Measurements from ENCODE around the gene RALGPS1. TPM values are rescaled to one million over a fixed set of nuclear protein-coding genes. Genes with fewer than 3 reads are reported as not detected.

Gene RALGPS1
- total RNA-seq, 2 experiments from 2014 or later, result 14.1 to 14.4 TPM

- BruUV-seq (replicated peaks), result no TSS peak
- CTCF ChIA-PET (ENCODE audit: unreplicated experiment), result no interaction called here
These were observed 267.1 kb downstream of the RALGPS1 start for GRCh38 chr9:127181595-127182190.

GRCh38 chr9:127182901-127183746, 268.5 kb downstream of the RALGPS1 start:
- no peak overlapping the region for H3K27ac ChIP-seq (ENCODE audit: low read depth, low read length, poor library complexity, severe bottlenecking)
- no peak overlapping the region for H2AFZ ChIP-seq (ENCODE audit: low read length)
- H3K4me3 ChIP-seq (ENCODE audit: low read depth, low read length, poor library complexity, severe bottlenecking), result no peak overlapping the region
- no peak for DNase-seq (ENCODE audit: low spot score)
- TF ChIP-seq EZH2phosphoT487 (IDR thresholded peaks at IDR 0.05; ENCODE audit: borderline replicate concordance, low read depth, low read length), result no peak
- TF ChIP-seq CTCF (conservative IDR thresholded peaks at IDR 0.05; ENCODE audit: low read length), result no peak
- H4K20me1 ChIP-seq (ENCODE audit: insufficient read depth, low read length), result no peaks in the 10 kb centered on the region
- H3K36me3 ChIP-seq (ENCODE audit: insufficient read depth, low read length), result no peaks in the 10 kb centered on the region
- ChIA-PET CTCF (ENCODE audit: unreplicated experiment) (interaction anchor here (0.6 kb wide), 2 partner anchors 11 to 58 kb away, joined by 3 to 5 read pairs; no protein-coding TSS in a partner anchor), POLR2A (no interaction called here)
- no peaks in the 10 kb centered on the region for H3K4me1 ChIP-seq (ENCODE audit: insufficient read depth, low read length, poor library complexity, severe bottlenecking)
- H3K9me2 ChIP-seq (ENCODE audit: insufficient read depth, low read length), result no peaks in the 10 kb centered on the region
- H3K4me2 ChIP-seq (ENCODE audit: low read length), result no peak overlapping the region
- no TSS peak for BruUV-seq (replicated peaks)
- H3K9me3 ChIP-seq (ENCODE audit: low read length), result no peaks in the 10 kb centered on the region
- intact Hi-C loops (cut with micrococcal nuclease; ENCODE audit: unreplicated experiment), result no loop called here
- H3K79me2 ChIP-seq (ENCODE audit: insufficient read depth, low read depth, low read length), result no peaks in the 10 kb centered on the region

More at GRCh38 chr9:127181595-127182190, 267.1 kb downstream of the RALGPS1 start:
- no peak for TF ChIP-seq EZH2phosphoT487 (IDR thresholded peaks at IDR 0.05; ENCODE audit: borderline replicate concordance, low read depth, low read length)
- TF ChIP-seq CTCF (conservative IDR thresholded peaks at IDR 0.05; ENCODE audit: low read length), result no peak
- Histone ChIP-seq H3K27ac (ENCODE audit: low read depth, low read length, poor library complexity, severe bottlenecking) (no peak overlapping the region), H3K36me3 (ENCODE audit: insufficient read depth, low read length) (no peaks in the 10 kb centered on the region), H3K79me2 (ENCODE audit: insufficient read depth, low read depth, low read length) (no peaks in the 10 kb centered on the region), H3K9me2 (ENCODE audit: insufficient read depth, low read length) (no peaks in the 10 kb centered on the region), H4K20me1 (ENCODE audit: insufficient read depth, low read length) (no peaks in the 10 kb centered on the region), H3K4me2 (ENCODE audit: low read length) (no peak overlapping the region), H3K4me3 (ENCODE audit: low read depth, low read length, poor library complexity, severe bottlenecking) (no peak overlapping the region), H3K4me1 (ENCODE audit: insufficient read depth, low read length, poor library complexity, severe bottlenecking) (no peaks in the 10 kb centered on the region), H2AFZ (ENCODE audit: low read length) (no peak overlapping the region), H3K9me3 (ENCODE audit: low read length) (no peaks in the 10 kb centered on the region)
- intact Hi-C loops (cut with micrococcal nuclease; ENCODE audit: unreplicated experiment), result no loop called here
- DNase-seq (ENCODE audit: low spot score), result no peak
- POLR2A ChIA-PET, result no interaction called here

Data from OCI-LY7 (cell line).